HEK293T (cell line): ENCODE results near the gene TENM3.

Experiments
- ARNT ChIP-seq: fragments of 450-650 bp; IDR thresholded peaks from 2 replicates; pipeline ENCODE4 v1.6.1; 2017; ENCODE audit warnings: mild to moderate bottlenecking
- BHLHE40 ChIP-seq: fragments of 450-650 bp; IDR thresholded peaks from 2 replicates; pipeline ENCODE4 v1.6.1; 2016; ENCODE audit warnings: mild to moderate bottlenecking, moderate library complexity, borderline replicate concordance
- CTBP1 ChIP-seq: fragments of 450-650 bp; IDR thresholded peaks from 2 replicates; pipeline ENCODE4 v1.6.1; 2016; ENCODE audit warnings: borderline replicate concordance
- ELF4 ChIP-seq: fragments of 450-650 bp; IDR thresholded peaks from 2 replicates; pipeline ENCODE4 v1.6.1; 2017; ENCODE audit warnings: antibody characterized with exemption
- FOXK2 ChIP-seq: fragments of 450-650 bp; IDR thresholded peaks from 2 replicates; pipeline ENCODE4 v1.6.1; 2016; ENCODE audit warnings: mild to moderate bottlenecking
- FOXM1 ChIP-seq: fragments of 450-650 bp; IDR thresholded peaks from 2 replicates; pipeline ENCODE4 v1.6.1; 2017; ENCODE audit warnings: mild to moderate bottlenecking, borderline replicate concordance
- HDGF ChIP-seq: fragments of 450-650 bp; IDR thresholded peaks from 2 replicates; pipeline ENCODE4 v1.6.1; 2017; ENCODE audit warnings: antibody characterized with exemption, borderline replicate concordance
- LEF1 ChIP-seq: fragments of 450-650 bp; IDR thresholded peaks from 2 replicates; pipeline ENCODE4 v1.6.1; 2017; ENCODE audit warnings: mild to moderate bottlenecking, borderline replicate concordance
- SP1 ChIP-seq: fragments of 450-650 bp; IDR thresholded peaks from 2 replicates; pipeline ENCODE4 v1.6.1; 2017
- SUZ12 ChIP-seq: fragments of 450-650 bp; IDR thresholded peaks from 2 replicates; pipeline ENCODE4 v1.6.1; 2016; ENCODE audit warnings: mild to moderate bottlenecking
- TARDBP ChIP-seq: fragments of 450-650 bp; IDR thresholded peaks from 2 replicates; pipeline ENCODE4 v1.6.1; 2016

DNA sequence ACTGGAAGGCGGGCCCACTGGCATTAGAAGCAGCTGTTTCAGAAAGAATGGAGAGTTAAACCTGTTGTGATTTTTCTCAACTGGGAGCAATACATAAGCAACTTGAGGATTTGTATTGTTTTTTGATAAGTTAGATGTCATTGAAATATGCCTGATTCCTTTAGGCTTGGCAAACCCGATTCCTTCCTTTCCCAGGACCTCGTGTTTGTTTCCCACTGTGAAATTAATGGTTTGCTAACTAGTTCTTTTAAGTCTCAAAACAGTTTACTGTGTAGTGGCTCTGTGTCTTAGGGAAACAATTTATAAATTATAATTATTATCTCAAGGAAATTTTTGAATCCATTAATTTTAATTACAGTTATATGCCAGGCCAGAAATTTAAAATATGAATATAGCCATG, 456.0 kb downstream of the TENM3 start:
- TF ChIP-seq BHLHE40, result no peak
- no peak for TF ChIP-seq ELF4
- no peak for TF ChIP-seq TARDBP
- no peak for TF ChIP-seq HDGF
- no peak for TF ChIP-seq SUZ12
- no peak for TF ChIP-seq FOXM1
- TF ChIP-seq FOXK2, result no peak
- TF ChIP-seq LEF1, result no peak
- no peak for TF ChIP-seq SP1
- TF ChIP-seq CTBP1, result no peak
- no peak for TF ChIP-seq ARNT
